Activated T-cell treated with anti-CD3 and anti-CD28 coated beads for 4 hours (primary cell): ENCODE data around the gene FBXL5.

Source experiments
- DNase-seq: peaks from one replicate; pipeline ENCODE4 v3.0.0-alpha.2; 2020

FBXL5 gene

GRCh38 chr4:15557786-15558550 lies 97.2 kb downstream of the FBXL5 start:
- no peak for DNase-seq

GRCh38 chr4:15556511-15557092 lies 98.6 kb downstream of the FBXL5 start:
- no peak for DNase-seq
